Neural cell (in vitro differentiated cells): ENCODE data around the gene ZFYVE28. TPM values are rescaled to one million over a fixed set of nuclear protein-coding genes. Genes with fewer than 3 reads are reported as not detected.

ENCODE experiments used
- H2AFZ ChIP-seq: fragments of 200-600, 300-800 bp; sonication (generic), shearing (Covaris generic); 2 replicates; pipeline ENCODE4 v1.6.0; 2014; ENCODE audit warnings: low read depth, mild to moderate bottlenecking, antibody characterized with exemption, low read length, moderate library complexity
- H3F3A ChIP-seq: fragments of 200-600 bp; shearing (Covaris generic); 2 replicates; pipeline ENCODE4 v1.6.1; 2016; ENCODE audit warnings: mild to moderate bottlenecking, moderate library complexity, mixed read lengths, antibody characterized with exemption, low read length; ENCODE audit not compliant: insufficient read depth, poor library complexity, severe bottlenecking
- H3K27ac ChIP-seq: fragments of 200-600, 300-800 bp; sonication (generic), shearing (Covaris generic); 2 replicates; pipeline ENCODE4 v1.5.1; 2014; ENCODE audit warnings: mild to moderate bottlenecking, low read length, moderate library complexity
- H3K27me3 ChIP-seq: fragments of 300-800, 200-600 bp; sonication (generic), shearing (Covaris generic); 2 replicates; pipeline ENCODE4 v1.6.0; 2014; ENCODE audit warnings: mild to moderate bottlenecking, low read depth, low read length, moderate library complexity; ENCODE audit not compliant: insufficient read depth
- H3K36me3 ChIP-seq: fragments of 300-800, 200-600 bp; sonication (generic), shearing (Covaris generic); 2 replicates; pipeline ENCODE4 v1.5.1; 2014; ENCODE audit warnings: mild to moderate bottlenecking, antibody characterized with exemption, low read length, moderate library complexity; ENCODE audit not compliant: insufficient read depth
- H3K4me2 ChIP-seq: fragments of 300-800, 200-600 bp; sonication (generic), shearing (Covaris generic); 2 replicates; pipeline ENCODE4 v1.6.0; 2014; ENCODE audit warnings: mild to moderate bottlenecking, low read length
- H3K4me3 ChIP-seq: fragments of 300-800, 200-600 bp; sonication (generic), shearing (Covaris generic); 2 replicates; pipeline ENCODE4 v1.5.1; 2014; ENCODE audit warnings: mild to moderate bottlenecking, low read length, moderate library complexity
- H3K79me2 ChIP-seq: fragments of 200-600 bp; shearing (Covaris generic); replicated peaks from 2 replicates; pipeline ENCODE4 v1.6.0; 2014; ENCODE audit warnings: mild to moderate bottlenecking, low read length, moderate library complexity; ENCODE audit not compliant: insufficient read depth
- H3K9ac ChIP-seq: fragments of 300-800, 200-600 bp; sonication (generic), shearing (Covaris generic); 2 replicates; pipeline ENCODE4 v1.6.1; 2016; ENCODE audit warnings: mild to moderate bottlenecking, low read length, mixed read lengths
- H3K9me2 ChIP-seq: fragments of 200-600 bp; shearing (Covaris generic); 2 replicates; pipeline ENCODE4 v1.6.1; 2016; ENCODE audit warnings: mild to moderate bottlenecking, low read length, mixed read lengths; ENCODE audit not compliant: insufficient read depth
- H3K9me3 ChIP-seq: fragments of 200-600, 300-800 bp; sonication (generic), shearing (Covaris generic); 2 replicates; pipeline ENCODE4 v1.6.1; 2016; ENCODE audit warnings: mild to moderate bottlenecking, mixed run types, low read length, moderate library complexity, mixed read lengths
- H4K20me1 ChIP-seq: fragments of 200-600 bp; shearing (Covaris generic); 2 replicates; pipeline ENCODE4 v1.6.1; 2016; ENCODE audit warnings: mild to moderate bottlenecking, mixed run types; ENCODE audit not compliant: insufficient read depth
- CTCF ChIP-seq: fragments of 450-650 bp; IDR thresholded peaks from 2 replicates; pipeline ENCODE4 v1.5.1; 2014; ENCODE audit warnings: antibody characterized with exemption, mild to moderate bottlenecking, moderate library complexity; ENCODE audit not compliant: poor library complexity, severe bottlenecking
- EP300 ChIP-seq: fragments of 450-650 bp; conservative IDR thresholded peaks from 2 replicates; pipeline ENCODE4 v1.6.1; 2014; ENCODE audit warnings: antibody characterized with exemption, mild to moderate bottlenecking, moderate library complexity; ENCODE audit not compliant: poor library complexity, severe bottlenecking
- EZH2 ChIP-seq: fragments of 200-600, 300-800 bp; shearing (Covaris generic), sonication (generic); IDR thresholded peaks from 2 replicates; pipeline ENCODE4 v1.6.1; 2014; ENCODE audit warnings: antibody characterized with exemption, low read length, borderline replicate concordance, mild to moderate bottlenecking; ENCODE audit not compliant: insufficient read depth, poor library complexity, severe bottlenecking
- MXI1 ChIP-seq: fragments of 450-650 bp; conservative IDR thresholded peaks from 2 replicates; pipeline ENCODE4 v1.6.1; 2014; ENCODE audit warnings: antibody characterized with exemption, mild to moderate bottlenecking; ENCODE audit not compliant: poor library complexity, severe bottlenecking
- POLR2AphosphoS5 ChIP-seq: IDR thresholded peaks from 2 replicates; pipeline ENCODE4 v1.6.1; 2012
- RAD21 ChIP-seq: fragments of 450-650 bp; conservative IDR thresholded peaks from 2 replicates; pipeline ENCODE4 v1.6.1; 2014; ENCODE audit warnings: antibody characterized with exemption, mild to moderate bottlenecking, moderate library complexity
- REST ChIP-seq: IDR thresholded peaks from 2 replicates; pipeline ENCODE4 v1.6.1; 2012; ENCODE audit warnings: borderline replicate concordance
- SMC3 ChIP-seq: fragments of 450-650 bp; conservative IDR thresholded peaks from 2 replicates; pipeline ENCODE4 v1.6.1; 2014; ENCODE audit warnings: antibody characterized with exemption, mild to moderate bottlenecking, moderate library complexity; ENCODE audit not compliant: poor library complexity
- TAF1 ChIP-seq: IDR thresholded peaks from 2 replicates; pipeline ENCODE4 v1.6.1; 2012; ENCODE audit warnings: low read depth
- polyA plus RNA-seq: library from polyadenylated mRNA; depleted of rRNA; stranded (reverse); fragments of >200 nt; gene quantifications from 2 replicates; pipeline ENCODE4 v1.2.3, GENCODE V29; 2014

ZFYVE28 gene
- polyA plus RNA-seq, 1 donor from 2014 or later = 2.4 TPM

GRCh38 chr4:2415881-2416563, 2.4 kb downstream of the ZFYVE28 start:
- no peak overlapping the region for H2AFZ ChIP-seq
- H3K4me3 ChIP-seq = peak overlapping the region; percentile 68
- no peaks in the 10 kb centered on the region for H3K36me3 ChIP-seq
- no peaks in the 10 kb centered on the region for H3K79me2 ChIP-seq
- H3K9me2 ChIP-seq = no peaks in the 10 kb centered on the region
- H3K4me2 ChIP-seq = no peak overlapping the region
- no peaks in the 10 kb centered on the region for H3F3A ChIP-seq
- H3K27me3 ChIP-seq = peaks cover 87% of the 10 kb centered on the region
- no peak overlapping the region for H3K27ac ChIP-seq
- no peaks in the 10 kb centered on the region for H4K20me1 ChIP-seq
- no peaks in the 10 kb centered on the region for H3K9me3 ChIP-seq
- H3K9ac ChIP-seq = no peak overlapping the region
- no peak for TF ChIP-seq POLR2AphosphoS5

DNA sequence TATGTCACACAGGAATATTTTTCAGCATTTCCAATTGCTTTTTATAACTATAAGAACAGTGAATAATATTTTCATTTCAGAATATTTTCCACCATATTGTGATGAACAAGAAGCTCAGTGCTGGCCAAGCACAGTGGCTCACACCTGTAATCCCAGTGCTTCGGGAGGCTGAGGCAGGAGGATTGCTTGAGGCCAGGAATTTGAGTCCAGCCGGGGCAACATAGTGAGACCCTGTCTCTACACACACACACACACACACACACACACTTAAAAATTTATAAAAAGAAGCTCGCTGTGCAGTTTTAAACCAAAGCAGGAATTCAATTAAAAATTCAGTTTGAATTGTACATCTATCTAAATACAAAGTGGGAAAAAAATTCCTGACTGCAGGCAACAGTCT, 3.2 kb downstream of the ZFYVE28 start:
- H2AFZ ChIP-seq = no peak overlapping the region
- H3K9me3 ChIP-seq = no peaks in the 10 kb centered on the region
- no peaks in the 10 kb centered on the region for H3F3A ChIP-seq
- no peaks in the 10 kb centered on the region for H3K79me2 ChIP-seq
- no peaks in the 10 kb centered on the region for H3K9me2 ChIP-seq
- H3K4me2 ChIP-seq = no peak overlapping the region
- no peak overlapping the region for H3K4me3 ChIP-seq
- H3K36me3 ChIP-seq = no peaks in the 10 kb centered on the region
- H3K9ac ChIP-seq = no peak overlapping the region
- no peaks in the 10 kb centered on the region for H4K20me1 ChIP-seq
- H3K27ac ChIP-seq = no peak overlapping the region
- H3K27me3 ChIP-seq = peaks cover 79% of the 10 kb centered on the region
- TF ChIP-seq POLR2AphosphoS5 (no peak), MXI1 (no peak), TAF1 (no peak), EZH2 (no peak), CTCF (no peak), SMC3 (no peak), REST (no peak), RAD21 (no peak), EP300 (no peak)
